ENCODE results near the gene FADS2.

The FADS2 gene

DNA sequence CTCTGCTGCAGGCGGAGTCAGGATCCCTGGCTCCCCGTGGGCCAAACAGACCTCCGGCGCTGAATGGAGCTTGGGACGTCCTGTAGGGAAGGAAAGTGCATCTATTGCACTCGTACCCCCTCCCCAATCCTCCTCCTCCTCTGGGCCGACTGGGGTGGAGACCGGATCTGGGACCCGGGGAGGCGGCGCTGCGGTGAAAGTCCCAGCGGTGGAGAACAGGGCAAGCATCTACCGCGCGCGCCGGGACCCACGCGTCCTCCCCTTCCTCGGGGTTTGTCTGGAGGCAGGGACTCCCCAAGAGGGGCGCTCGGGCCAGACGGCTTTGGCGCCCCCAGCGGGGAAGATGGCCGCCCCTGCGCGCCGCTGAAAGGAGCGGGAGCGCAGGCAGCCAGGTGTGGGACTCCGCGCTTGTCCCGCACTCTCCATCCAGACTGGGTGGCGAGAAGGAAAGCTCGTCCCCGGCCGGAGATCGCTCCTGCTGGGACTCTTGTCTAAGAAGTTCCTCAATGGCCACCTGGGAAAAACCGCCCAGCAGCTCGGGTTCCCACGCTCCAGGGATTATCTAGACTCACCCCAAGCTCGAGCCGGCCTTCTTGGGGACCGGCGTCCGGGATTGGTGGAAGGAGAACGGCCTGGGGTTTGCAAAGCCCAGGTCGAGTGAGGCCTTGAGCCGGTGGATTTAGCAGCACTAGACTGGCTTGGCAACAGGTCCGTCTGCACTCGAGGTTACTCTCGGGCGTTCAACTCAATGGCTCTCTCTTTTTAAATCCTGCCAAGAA lies 718 bp downstream of the FADS2 start:
- DNase-seq, result no peak

DNA sequence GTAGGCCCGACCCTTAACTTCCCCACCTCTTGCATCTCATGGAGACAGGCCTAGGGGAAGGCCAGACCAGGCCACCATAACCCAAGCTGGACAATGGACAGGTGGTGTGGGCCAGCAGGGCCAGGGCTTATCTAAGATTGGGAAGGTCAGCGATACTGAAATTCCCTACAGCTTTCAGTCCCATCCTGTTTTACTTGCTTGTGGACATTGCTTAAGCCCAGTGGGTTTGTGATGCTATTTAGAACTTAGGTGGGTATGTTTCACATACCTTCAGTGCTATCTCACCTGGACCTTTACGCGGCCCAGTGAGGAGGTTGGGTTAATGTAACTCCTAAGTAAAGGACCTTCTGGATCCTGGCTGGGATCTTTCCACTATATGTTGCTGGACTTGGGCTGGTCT lies 1.7 kb downstream of the FADS2 start:
- DNase-seq, result no peak

DNA sequence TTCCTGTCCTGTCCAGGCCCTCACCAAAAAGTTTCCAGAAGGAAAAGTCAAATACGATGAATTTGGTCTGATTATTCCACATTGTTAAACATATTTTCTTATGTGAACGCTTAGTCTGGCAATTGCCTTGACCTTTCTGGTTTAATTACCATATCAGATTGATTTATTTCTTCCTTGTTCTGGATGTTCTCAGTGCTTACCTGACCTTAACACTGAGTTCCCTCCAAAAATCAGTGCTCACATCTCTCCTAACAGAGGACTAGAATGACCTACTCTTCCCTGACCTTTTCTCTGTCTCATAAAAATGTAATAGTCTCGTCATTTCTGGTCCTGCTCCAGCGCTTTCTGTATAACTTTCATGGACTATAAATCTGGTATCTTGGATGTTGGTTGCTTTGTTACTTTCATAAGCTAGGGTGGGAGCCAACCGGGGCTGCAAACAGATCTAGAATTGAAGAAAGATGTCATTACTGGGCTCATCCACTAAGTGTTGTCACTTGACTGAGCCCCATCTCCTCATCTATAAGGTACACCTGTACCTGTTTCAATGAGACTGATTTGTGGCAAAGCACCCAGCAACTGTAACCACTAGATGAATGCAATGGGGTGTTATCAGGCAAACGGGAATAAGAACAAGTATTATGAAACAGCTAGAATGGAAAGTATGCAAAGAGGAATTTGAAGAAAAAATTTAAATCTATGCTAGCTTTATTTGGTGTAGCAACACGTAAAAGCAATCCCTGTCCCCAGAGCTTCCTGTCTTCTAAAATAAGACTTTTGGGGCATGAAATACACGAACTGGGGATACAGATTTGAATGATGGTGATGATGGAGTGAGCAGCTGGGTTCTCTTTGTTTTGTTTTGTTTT lies 2.4 kb downstream of the FADS2 start:
- DNase-seq, result no peak

DNA sequence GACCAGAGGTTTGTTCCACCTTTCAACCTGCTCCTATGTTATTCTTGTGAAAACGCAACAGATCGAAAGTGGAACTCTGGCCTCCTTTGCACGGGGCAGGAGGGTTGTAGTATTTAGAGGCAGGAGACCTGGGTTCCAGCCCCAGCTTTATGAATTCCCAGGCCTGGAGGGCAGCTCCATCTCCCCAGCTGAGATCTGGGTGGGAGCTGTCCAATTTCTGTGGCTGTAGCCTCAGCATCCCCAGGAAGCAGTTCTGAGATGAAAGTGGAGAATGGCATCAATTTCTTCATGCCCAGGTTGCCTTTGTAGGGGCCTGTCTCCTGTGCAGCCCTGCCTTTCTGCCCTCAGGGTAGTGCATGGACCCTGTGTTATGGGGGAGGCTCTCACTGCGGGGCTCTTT lies 4.1 kb downstream of the FADS2 start:
- no peak for DNase-seq

DNA sequence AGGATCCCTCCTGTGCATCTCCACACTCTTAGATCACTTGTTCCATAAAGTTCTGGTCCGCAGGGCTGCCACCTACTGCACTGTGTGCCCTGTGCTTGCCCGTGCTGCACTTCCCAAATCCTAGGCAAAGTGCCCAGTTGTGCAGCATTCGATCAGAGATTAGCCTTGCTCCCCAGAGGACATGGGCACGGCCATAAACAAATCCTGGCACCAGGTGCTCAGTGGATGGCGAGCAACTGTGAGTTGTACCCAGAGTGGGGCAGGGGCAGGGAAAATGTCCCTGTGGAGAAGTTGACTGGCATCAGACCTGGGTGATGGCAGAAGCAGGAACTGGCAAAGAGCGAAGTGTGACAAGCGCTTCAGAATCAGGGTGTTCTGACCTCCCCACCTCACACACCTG lies 4.7 kb downstream of the FADS2 start:
- no peak for DNase-seq

DNA sequence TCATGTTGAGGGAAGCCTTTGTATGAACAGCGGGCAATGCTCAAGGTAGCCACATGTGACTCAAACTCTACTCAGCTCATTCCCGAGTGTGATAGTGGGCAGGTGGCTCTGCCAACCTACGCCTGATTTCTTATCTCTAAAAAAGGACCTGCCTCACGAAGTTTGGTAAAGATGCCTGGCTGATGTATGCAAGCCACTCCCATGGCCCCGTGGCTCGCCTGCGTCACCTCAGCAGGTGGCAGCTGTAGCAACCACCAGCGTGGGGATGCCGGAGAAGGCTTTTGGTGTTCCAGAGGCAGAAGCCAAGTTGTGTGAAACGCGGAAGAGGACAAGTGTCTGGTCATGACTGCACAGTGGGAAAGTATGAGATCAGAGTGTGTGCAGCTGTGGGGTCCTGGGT lies 5.4 kb downstream of the FADS2 start:
- DNase-seq, result peak; percentile 28

DNA sequence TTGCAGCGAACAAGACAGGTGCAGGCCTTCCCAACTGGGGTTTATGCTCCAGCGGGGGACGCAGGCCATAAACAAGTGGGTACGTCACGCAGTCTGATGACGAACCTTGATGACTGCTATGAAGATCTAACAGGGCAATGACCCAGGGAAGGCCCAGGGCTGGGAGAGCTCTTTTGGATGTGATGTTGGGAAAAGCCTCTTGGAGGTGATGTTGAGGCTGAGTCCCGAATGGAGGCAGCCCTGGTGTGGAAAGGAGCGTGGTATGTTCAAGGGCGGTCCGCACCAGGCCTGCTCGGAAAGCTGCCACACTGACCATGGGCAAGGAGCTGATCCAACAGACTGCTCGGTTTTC lies 5.8 kb downstream of the FADS2 start:
- no peak for DNase-seq

DNA sequence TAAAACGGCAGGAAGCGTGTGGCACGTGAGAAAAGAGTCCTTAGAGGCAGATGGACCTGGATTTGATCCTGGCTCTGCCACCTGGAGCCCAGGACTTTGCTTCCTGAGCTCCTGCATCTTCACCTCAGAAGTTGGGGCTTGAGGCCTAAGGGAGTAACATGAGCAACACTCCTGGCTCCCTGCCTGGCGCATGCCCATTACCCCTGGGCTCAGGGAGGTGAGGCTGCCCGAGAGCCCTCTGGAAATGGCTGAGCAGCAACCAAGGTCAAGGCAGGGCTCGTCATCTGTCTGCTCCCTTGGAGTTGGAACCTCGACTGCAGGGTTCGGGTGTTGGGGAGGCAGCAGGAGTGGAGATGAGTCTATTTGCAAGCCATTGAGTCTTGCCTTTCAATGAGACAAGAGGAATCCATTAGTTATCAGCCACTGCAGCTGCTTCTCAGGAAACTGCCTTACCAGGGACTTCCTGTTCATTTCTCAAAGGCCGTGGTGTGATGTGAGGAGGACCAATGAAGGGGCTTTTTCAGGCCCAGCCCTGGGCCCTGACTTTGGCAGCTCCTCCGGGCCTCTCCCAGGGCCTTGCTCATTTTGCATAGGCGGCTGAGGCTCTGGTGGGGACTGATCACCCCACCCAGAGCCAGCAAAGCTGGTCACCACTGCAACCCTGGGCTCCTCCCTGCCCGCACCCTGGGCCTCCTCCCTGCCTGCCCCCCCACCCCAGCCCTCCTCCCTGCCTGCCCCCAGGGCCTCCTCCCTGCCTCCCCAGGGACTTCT lies 6.4 kb downstream of the FADS2 start:
- peak; percentile 86 for DNase-seq

DNA sequence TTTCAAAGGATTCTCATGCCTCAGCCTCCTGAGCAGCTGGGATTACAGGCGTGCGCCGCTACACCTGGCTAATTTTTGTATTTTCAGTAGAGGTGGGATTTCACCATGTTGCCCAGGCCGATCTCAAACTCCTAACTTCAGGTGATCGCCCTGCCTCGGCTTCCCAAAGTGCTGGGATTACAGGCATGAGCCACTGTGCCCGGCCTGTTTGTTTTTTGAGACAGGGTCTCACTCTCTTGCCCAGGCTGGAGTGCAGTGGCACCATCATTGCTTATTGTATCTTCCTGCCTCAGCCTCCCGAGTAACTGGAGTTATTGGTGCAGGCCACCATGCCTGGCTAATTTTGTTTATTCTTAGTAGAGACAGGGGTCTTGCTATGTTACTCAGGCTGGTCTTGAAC lies 8.1 kb downstream of the FADS2 start:
- no peak for DNase-seq

DNA sequence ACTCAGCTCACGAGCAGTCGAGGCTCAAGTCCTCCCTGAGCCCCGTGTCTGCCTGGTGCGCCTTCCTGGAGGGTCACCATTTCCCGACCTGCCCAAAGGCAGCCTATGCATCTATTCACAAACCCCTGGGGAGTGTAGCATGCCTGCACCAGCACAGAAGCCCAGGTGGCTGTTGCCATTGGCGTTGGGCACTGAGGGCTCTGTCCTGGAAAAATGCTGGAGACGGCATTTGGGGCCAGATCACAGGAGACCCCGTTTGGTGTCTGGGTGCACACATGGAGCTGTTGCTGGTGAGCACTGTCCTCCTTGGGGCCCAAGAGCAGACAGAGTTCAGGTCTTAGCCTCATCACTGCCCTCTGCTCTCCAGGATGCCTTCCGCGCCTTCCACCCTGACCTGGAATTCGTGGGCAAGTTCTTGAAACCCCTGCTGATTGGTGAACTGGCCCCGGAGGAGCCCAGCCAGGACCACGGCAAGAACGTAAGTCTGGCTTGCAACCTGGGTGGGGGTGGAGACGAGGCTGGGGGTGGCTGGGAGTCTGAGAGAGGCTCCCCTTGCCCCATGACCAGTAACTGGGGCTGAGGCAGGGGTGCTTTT lies 9.4 kb downstream of the FADS2 start:
- DNase-seq, result no peak

DNA sequence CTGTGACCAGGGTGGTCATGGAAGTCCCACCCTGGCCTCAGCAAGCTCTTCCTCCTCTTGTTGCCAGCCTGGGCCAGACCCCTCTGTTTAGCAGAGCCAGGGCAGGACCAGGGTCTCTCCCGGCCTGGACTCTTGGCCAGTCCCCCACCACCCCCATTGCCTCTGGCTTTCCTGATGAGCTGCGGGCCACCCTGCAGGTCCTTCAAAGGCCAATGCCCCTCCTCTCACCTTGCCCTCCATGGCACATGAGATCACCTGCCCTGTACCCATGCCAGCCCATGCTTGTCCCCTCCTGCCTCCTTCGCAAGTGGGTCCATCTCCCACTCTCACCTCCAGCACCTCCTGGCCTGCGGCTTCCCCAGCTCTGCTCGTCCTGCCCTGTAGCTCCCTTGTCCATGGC lies 10.4 kb downstream of the FADS2 start:
- no peak for DNase-seq

DNA sequence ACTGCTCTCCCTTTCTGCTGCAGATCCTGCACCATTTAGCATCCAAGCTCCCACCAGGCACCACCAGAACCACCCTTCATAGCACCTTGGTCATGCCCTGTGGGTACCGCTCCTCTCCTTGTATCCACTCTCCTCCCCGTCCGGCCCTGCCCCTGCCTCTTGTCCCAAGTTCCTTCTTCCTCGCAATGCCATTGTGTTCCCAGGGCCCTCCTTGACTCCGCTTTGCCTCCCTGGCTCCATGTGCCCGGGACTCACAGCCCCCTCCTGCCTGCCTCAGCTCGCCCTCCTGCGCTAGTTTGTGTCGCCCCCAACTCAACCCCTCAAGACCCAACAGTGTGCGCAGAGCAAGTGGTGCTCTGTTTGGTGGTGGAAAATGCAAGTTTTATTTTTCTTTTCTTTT lies 10.8 kb downstream of the FADS2 start:
- DNase-seq, result no peak

DNA sequence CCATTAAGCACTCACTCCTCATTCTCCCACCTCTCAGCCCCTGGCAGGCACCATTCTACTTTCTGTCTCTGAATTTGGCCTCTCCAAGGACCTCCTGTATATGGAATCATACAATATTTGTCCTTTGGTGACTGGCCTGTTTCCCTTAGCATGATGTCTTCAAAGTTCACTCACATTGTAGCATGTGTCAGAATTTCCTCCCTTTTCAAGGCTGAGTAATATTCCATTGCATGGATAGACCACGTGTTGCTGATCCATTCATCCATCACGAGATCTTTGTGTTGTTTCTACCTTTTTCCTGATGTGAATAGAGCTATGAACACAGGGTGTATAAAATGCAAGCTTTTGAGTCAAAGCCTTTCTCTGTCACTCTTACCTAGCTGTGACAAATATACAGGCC lies 11.6 kb downstream of the FADS2 start:
- DNase-seq, result no peak

DNA sequence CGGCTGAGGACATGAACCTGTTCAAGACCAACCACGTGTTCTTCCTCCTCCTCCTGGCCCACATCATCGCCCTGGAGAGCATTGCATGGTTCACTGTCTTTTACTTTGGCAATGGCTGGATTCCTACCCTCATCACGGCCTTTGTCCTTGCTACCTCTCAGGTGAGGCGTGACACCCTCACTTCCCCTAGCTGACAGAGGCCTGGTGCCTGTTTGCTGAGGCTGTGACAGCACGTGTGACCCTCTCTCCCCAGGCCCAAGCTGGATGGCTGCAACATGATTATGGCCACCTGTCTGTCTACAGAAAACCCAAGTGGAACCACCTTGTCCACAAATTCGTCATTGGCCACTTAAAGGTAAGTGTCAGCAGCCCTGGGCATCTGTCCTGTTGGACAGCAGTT lies 12.3 kb downstream of the FADS2 start:
- no peak for DNase-seq

DNA sequence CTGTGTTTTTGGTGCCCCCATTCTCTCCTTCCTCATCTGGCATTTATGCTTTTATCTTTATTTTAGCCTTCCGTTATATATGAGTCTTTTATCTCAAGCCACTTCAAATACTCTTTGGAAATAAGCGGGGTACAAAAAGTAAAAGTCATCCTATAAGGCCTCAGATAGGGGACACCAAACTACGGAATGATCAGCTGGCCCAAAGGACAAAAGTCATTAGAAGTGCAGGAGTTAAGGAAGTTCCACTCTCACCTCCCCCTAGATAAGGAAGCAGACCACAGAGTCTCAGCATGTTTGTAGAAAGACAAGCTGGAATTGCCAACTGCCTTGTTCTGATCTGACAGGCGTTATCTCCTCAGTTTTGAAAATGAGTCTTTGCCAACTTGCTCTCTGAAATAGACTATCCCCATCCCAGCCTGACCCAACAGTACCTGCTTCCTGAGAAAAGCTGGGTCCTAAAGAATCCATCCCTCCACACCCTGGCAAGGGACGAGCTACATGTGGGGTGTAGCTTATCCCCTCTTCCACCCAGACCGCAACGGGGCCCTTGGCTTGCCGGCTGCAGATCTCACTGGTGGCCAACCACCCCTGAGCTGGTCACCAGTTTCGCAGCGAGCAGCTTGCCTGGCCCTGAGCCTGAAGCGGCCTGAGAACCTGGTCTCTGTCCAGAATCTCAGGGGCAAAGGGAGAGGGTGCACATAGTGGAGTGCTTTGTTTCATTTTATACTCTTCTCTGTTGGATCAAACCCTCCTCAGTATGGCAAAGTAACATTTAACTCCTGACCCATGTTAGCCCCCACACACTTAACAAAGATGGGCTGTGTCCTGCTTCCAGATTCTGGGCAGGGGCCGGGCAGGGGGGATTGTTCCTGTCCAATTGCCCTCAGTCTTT lies 13.8 kb downstream of the FADS2 start:
- DNase-seq, result no peak

DNA sequence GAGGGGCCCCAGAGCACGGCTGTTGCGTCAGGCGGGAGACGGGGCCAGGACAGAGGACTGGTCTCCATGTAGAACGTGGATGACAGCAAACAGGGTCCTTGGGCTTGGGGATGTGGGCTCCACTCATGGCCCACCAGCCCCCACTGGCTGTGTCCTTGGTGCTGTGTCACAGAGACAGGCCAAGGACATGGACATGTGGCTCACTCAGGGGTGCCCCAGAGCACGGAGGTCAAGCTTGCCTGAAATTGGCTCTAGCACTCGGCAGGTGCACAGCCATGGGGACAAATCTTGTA lies 14.4 kb downstream of the FADS2 start:
- no peak for DNase-seq

DNA sequence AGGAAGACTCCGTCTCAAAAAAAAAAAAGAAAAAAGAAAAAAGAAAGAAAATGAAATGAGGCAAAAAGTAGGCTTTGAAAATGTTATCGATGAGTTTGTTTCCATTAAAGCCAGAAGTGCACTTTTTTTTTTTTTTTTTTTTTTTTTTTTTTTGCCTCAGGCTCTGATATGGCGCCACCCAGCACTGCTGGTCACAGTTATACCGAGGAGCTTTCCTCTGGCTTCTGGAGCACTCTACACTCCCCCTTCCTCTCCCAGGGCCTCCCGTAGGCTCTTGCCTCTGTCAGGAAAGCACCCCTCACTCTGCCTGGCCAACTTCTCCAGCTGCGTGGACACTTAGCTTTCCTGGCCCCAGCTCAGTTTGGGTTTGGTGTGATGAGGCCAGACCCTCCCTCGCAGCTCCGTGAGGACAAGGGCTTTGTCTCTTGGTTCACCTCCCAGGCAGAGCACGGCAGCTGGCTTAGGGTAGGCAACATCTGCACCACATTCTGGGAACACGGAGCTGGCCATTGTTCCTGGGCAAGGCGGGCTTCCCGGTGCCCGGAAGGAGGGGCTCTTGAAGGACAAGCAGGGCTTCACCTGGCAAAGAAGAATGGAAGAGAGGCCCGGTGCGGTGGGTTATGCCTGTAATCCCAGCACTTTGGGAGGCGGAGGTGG lies 16.9 kb downstream of the FADS2 start:
- DNase-seq, result no peak

DNA sequence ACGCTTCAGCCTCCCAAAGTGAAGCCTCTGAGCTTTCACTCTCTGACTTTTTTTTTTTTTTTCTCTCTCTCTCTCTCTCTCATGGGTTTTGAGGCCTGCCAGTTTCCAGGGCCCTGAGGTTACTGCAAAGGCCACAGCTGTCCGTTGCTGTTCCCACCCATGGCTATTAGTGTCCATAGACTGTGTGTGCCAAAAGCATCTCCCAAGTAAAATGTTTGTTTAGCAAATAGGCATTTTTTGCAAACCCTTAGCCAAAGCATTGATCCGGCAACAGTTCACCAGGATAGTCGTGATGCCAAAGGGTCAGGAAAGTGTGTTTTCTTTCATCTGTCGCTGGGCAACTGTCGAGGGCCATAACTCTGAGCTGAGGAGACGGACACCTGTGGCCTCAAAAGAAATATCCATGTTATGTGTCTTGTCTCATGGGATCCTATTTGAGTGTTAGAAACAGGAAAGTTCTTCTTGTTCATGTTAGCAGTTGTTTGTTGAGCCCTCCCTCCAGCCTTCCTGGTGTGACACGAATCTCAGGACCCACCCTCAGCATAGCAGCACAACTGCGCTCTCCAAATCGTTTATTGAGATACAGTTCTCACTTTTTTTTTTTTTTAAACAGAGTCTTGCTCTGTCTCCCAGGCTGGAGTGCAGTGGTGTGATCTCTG lies 18.4 kb downstream of the FADS2 start:
- no peak for DNase-seq

DNA sequence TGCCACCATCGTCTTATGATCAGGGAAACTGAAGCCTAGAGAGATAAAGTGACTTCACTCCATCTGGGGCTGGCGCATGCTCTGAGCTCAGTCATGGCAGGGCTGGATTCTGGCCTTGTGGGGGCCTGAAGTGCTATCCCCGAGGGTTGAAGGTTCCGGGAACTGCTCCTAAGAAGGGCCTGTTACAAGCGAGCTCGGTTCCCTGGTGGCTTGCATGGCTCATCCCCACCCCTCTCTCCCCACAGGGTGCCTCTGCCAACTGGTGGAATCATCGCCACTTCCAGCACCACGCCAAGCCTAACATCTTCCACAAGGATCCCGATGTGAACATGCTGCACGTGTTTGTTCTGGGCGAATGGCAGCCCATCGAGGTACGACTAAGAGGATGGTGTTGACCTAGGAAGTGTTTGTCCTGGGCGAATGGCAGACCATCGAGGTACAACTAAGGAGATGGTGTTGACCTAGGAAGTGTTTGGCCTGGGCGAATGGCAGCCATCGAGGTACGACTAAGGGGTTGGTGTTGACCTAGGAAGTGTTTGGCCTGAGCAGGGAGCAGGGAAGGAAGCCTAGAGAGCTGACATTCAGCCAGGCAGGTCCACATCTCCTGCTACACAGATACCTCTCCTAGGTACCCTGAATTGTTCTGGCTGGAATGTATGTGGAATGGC lies 19.9 kb downstream of the FADS2 start:
- DNase-seq, result no peak

DNA sequence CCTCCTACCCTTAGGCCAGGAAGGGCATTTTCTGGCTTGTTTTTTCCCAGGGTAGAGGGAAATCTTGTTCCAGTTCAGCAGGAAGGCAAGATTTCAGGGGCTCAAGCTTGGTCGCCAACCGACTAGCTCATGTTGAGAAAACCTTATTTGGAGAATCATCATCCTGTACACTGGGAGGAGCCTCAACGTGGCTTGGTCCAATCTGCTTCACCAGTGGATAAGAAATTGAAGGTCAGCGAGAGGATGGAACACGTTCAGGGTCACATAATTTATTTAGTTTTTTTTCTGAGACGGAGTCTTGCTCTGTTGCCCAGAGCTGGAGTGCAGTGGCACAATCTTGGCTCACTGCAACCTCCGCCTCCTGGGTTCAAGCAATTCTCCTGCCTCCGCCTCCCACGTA lies 20.5 kb downstream of the FADS2 start:
- no peak for DNase-seq

DNA sequence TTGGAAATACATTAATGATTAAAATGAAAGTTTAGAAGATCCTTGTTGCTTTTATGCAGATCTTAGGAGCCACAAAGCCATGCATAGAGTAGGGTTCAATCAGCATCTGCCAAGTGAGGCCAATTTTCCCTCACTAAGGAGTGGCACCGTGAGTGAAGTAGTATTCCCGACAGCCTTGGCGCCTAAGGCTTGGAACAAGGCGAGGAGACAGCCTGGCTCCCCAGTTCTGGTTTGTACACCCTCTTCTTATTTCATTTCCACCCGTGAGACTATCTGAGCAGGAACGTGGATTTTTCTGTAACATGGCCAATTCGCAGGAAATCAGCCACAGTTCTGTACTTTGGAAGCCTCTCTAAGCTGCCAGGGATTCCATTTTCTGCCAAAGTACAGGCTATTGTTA lies 22.6 kb downstream of the FADS2 start:
- DNase-seq, result no peak
